Liver (tissue), 9 donors: Measurements from ENCODE around the gene LGALS9. TPM values are rescaled to one million over a fixed set of nuclear protein-coding genes. Genes with fewer than 3 reads are reported as not detected.

ENCODE experiments used
- DNase-seq: peaks from one replicate; pipeline ENCODE4 v3.0.0-alpha.2; 2017; ENCODE audit warnings: low spot score
- H3K27ac ChIP-seq, 2 donors: one replicate each; pipeline ENCODE4 v1.7.0; 2013; ENCODE audit warnings: inconsistent platforms in 2 of 2, low read length in 2 of 2, control low read depth in 1 of 2, low read depth in 1 of 2, mild to moderate bottlenecking in 1 of 2
- H3K27me3 ChIP-seq, 4 donors: one replicate each; pipeline versions ENCODE4 v1.6.1 to v1.7.0; 2013; ENCODE audit warnings: low read length in 3 of 4, inconsistent platforms in 1 of 4, mild to moderate bottlenecking in 1 of 4, moderate library complexity in 1 of 4; ENCODE audit not compliant: control insufficient read depth in 4 of 4, insufficient read depth in 4 of 4
- H3K36me3 ChIP-seq, 4 donors: one replicate each; pipeline versions ENCODE4 v1.6.1 to v1.7.0; 2013; ENCODE audit warnings: low read length in 3 of 4, mild to moderate bottlenecking in 3 of 4, low read depth in 1 of 4, moderate library complexity in 1 of 4; ENCODE audit not compliant: control insufficient read depth in 4 of 4, insufficient read depth in 3 of 4
- H3K4me1 ChIP-seq, 4 donors: one replicate each; pipeline versions ENCODE4 v1.6.1 to v1.7.0; 2013; ENCODE audit warnings: low read length in 3 of 4, mild to moderate bottlenecking in 3 of 4, moderate library complexity in 1 of 4; ENCODE audit not compliant: control insufficient read depth in 4 of 4, insufficient read depth in 4 of 4
- H3K4me3 ChIP-seq, 3 donors: one replicate each; pipeline versions ENCODE4 v1.6.1 to v1.7.0; 2013; ENCODE audit warnings: low read length in 3 of 3, control low read depth in 1 of 3, low read depth in 1 of 3, mild to moderate bottlenecking in 1 of 3
- H3K9ac ChIP-seq, 2 donors: one replicate each; pipeline ENCODE4 v1.7.0; 2013; ENCODE audit warnings: low read length in 2 of 2, mild to moderate bottlenecking in 2 of 2, moderate library complexity in 2 of 2, control low read depth in 1 of 2, low read depth in 1 of 2
- H3K9me3 ChIP-seq, 4 donors: one replicate each; pipeline versions ENCODE4 v1.6.1 to v1.7.0; 2013; ENCODE audit warnings: low read length in 3 of 4; ENCODE audit not compliant: control insufficient read depth in 4 of 4
- ATF3 ChIP-seq: IDR thresholded peaks from 2 replicates; pipeline ENCODE4 v1.6.1; 2016; ENCODE audit warnings: antibody characterized with exemption
- CTCF ChIP-seq: fragments of 150-350 bp; IDR thresholded peaks from 2 replicates; pipeline ENCODE4 v1.5.1; 2017; ENCODE audit warnings: improper control_type of control experiment, low read depth, low read length; ENCODE audit not compliant: missing input control
- EGR1 ChIP-seq, 2 donors: IDR thresholded peaks; 2 replicates each; pipeline ENCODE4 v1.6.1; 2016 to 2018; ENCODE audit warnings: antibody characterized with exemption in 2 of 2, low read depth in 2 of 2
- FOXA2 ChIP-seq: IDR thresholded peaks from 2 replicates; pipeline ENCODE4 v1.6.1; 2016; ENCODE audit warnings: antibody characterized with exemption
- GABPA ChIP-seq, 2 donors: IDR thresholded peaks in 1 of 2; conservative IDR thresholded peaks in 1 of 2; 2 replicates each; pipeline ENCODE4 v1.6.1; 2016; ENCODE audit warnings: antibody characterized with exemption in 2 of 2, mild to moderate bottlenecking in 1 of 2, moderate library complexity in 1 of 2
- HNF4A ChIP-seq, 2 donors: conservative IDR thresholded peaks; 2 replicates each; pipeline ENCODE4 v1.6.1; 2016; ENCODE audit warnings: antibody characterized with exemption in 2 of 2, mild to moderate bottlenecking in 2 of 2
- HNF4G ChIP-seq: IDR thresholded peaks from 2 replicates; pipeline ENCODE4 v1.6.1; 2016; ENCODE audit warnings: antibody characterized with exemption
- JUND ChIP-seq, 2 donors: IDR thresholded peaks; 2 replicates each; pipeline ENCODE4 v1.6.1; 2016; ENCODE audit warnings: antibody characterized with exemption in 2 of 2
- MAX ChIP-seq: IDR thresholded peaks from 2 replicates; pipeline ENCODE4 v1.6.1; 2016; ENCODE audit warnings: antibody characterized with exemption
- NR2F2 ChIP-seq: IDR thresholded peaks from 2 replicates; pipeline ENCODE4 v1.6.1; 2016; ENCODE audit warnings: antibody characterized with exemption
- RAD21 ChIP-seq, 2 donors: IDR thresholded peaks; 2 replicates each; pipeline ENCODE4 v1.6.1; 2016; ENCODE audit warnings: antibody characterized with exemption in 2 of 2, mild to moderate bottlenecking in 2 of 2
- REST ChIP-seq: IDR thresholded peaks from 2 replicates; pipeline ENCODE4 v1.6.1; 2016; ENCODE audit warnings: antibody characterized with exemption, mild to moderate bottlenecking
- RXRA ChIP-seq, 2 donors: IDR thresholded peaks; 2 replicates each; pipeline ENCODE4 v1.6.1; 2017 to 2018; ENCODE audit warnings: antibody characterized with exemption in 2 of 2, mild to moderate bottlenecking in 1 of 2
- SP1 ChIP-seq: IDR thresholded peaks from 2 replicates; pipeline ENCODE4 v1.6.1; 2018; ENCODE audit warnings: antibody characterized with exemption, mild to moderate bottlenecking
- TAF1 ChIP-seq: conservative IDR thresholded peaks from 2 replicates; pipeline ENCODE4 v1.6.1; 2016; ENCODE audit warnings: antibody characterized with exemption, mild to moderate bottlenecking
- YY1 ChIP-seq: IDR thresholded peaks from 2 replicates; pipeline ENCODE4 v1.6.1; 2016; ENCODE audit warnings: antibody characterized with exemption, mild to moderate bottlenecking
- ZBTB33 ChIP-seq: IDR thresholded peaks from 2 replicates; pipeline ENCODE4 v1.6.1; 2016; ENCODE audit warnings: antibody characterized with exemption
- WGBS: extraction: QIAGEN DNeasy Blood & Tissue Kit; methylation state at CpG from one replicate; pipeline ENCODE4 v1.1.7; 2013; 5-methylcytosine and 5-hydroxymethylcytosine counted together
- polyA plus RNA-seq, 2 donors: library from polyadenylated mRNA; stranded (reverse) in 1 of 2; unstranded in 1 of 2; fragments of 200-250 nt in 1 of 2; fragments of >200 nt in 1 of 2; fragmentation: Nextera tagmentation in 1 of 2; extraction: Ambion mirVana in 1 of 2; gene quantifications; one replicate each; pipeline versions ENCODE4 v1.2.1 to v1.2.3, GENCODE V29; 2013 to 2015
- total RNA-seq, 2 donors: library from RNA; depleted of rRNA; stranded (reverse); fragments of >200 nt; gene quantifications; one replicate each; pipeline ENCODE4 v1.2.3, GENCODE V29; 2014
- donor health status: healthy.
- donor health status: healthy.
- donor health status: healthy.
- donor health status: healthy.
- donor health status: healthy.

The LGALS9 gene
- total and polyA plus RNA-seq, 4 donors, result 6.1 to 24.7 (median 13.5) TPM

GRCh38 chr17:27612160-27612770 is 18.7 kb upstream of the LGALS9 start:
- 91% methylated on average over 3 of the region's 3 CpGs for WGBS
- no peak for TF ChIP-seq HNF4G
- TF ChIP-seq RXRA (IDR thresholded peaks at IDR 0.05), result no peak
- no peak for TF ChIP-seq NR2F2
- TF ChIP-seq MAX, result no peak
- no peak for TF ChIP-seq YY1
- no peak for TF ChIP-seq REST
- no peak for TF ChIP-seq FOXA2
- no peak for TF ChIP-seq CTCF
- TF ChIP-seq GABPA (IDR thresholded peaks at IDR 0.05 in 1 of 2, conservative IDR thresholded peaks at IDR 0.05 in 1 of 2), result no peak
- no peak for TF ChIP-seq JUND (IDR thresholded peaks at IDR 0.05)
- no peak for TF ChIP-seq EGR1 (IDR thresholded peaks at IDR 0.05; ENCODE audit: low read depth in 2 of 2)
- TF ChIP-seq HNF4A (conservative IDR thresholded peaks at IDR 0.05), result no peak
- no peak for TF ChIP-seq SP1
- no peak for TF ChIP-seq TAF1
- no peak for TF ChIP-seq RAD21 (IDR thresholded peaks at IDR 0.05)
- TF ChIP-seq ATF3, result no peak
- TF ChIP-seq ZBTB33, result no peak
- peaks cover 0 to 41% (median 13%) of the 10 kb centered on the region in 4 donors for H3K36me3 ChIP-seq
- no peaks in the 10 kb centered on the region for H3K27me3 ChIP-seq
- peaks cover 0 to 3% (median 0%) of the 10 kb centered on the region in 4 donors for H3K4me1 ChIP-seq
- no peaks in the 10 kb centered on the region for H3K9me3 ChIP-seq
- DNase-seq, result no peak
- H3K9ac ChIP-seq, result no peak overlapping the region
- no peak overlapping the region for H3K27ac ChIP-seq
- no peak overlapping the region for H3K4me3 ChIP-seq
